ENCODE results near the gene MRPL21.
"Not testable (repeated sequence)": the region's sequence is repeated elsewhere in the genome, so short reads cannot be mapped to it uniquely, and the experiment has no call there.

The MRPL21 gene

DNA sequence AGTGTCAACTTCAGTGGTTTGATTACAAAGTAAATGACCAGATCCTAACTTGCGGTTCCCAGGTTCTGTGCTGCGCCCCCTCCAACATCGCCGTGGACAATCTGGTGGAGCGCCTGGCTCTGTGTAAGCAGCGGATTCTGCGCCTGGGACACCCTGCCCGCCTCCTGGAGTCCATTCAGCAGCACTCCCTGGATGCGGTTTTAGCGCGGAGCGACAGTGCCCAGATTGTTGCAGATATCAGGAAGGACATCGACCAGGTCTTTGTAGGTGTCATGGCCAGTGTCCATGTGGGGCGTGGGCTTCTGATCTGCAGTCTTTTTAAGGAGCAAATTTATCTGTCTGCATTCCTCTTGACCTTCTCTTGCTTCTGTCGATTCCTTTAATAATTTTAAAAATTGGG, 11.1 kb upstream of the MRPL21 start:
- no peak overlapping the region for H3K27ac ChIP-seq
- DNase-seq (ENCODE audit: low read depth, low spot score), result no peak

DNA sequence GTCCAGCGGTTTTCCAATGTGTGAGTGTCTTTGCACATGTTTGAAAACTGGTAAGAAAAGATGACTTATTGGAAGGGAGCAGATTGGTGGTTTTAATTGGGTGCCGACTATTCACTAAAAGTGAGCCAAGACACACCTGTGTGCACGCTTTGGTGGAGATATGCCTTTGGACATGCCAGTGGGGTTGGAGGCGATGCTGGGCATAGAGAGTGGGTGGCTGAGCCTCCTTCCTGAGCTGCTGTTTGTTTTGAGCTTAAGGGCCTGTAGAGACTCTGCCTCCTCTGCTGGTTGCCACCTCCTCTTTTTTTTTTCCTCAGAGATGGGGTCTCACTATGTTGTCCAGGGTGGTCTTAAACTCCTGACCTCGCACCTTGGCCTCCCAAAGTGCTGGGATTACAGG, 9.6 kb upstream of the MRPL21 start:
- H3K27ac ChIP-seq, result no peak overlapping the region
- no peak for DNase-seq (ENCODE audit: low read depth, low spot score)

DNA sequence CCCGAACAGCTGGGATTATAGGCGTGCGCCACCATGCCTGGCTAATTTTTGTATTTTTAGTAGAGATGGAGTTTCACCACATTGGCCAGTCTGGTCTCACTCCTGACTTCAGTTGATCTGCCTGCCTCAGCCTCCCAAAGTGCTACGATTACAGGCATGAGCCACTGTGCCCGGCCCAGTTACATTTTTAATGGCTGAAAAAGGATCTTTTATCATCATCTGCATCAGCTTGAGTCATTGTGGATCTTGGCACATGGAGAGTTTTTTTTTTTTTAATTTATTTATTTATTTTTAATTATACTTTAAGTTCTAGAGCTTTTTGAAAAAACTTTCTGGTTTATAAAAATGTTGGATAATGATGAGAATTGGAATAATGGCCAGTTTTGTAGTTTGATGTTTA, 8.6 kb upstream of the MRPL21 start:
- H3K27ac ChIP-seq, result no peak overlapping the region
- DNase-seq (ENCODE audit: low read depth, low spot score), result no peak

DNA sequence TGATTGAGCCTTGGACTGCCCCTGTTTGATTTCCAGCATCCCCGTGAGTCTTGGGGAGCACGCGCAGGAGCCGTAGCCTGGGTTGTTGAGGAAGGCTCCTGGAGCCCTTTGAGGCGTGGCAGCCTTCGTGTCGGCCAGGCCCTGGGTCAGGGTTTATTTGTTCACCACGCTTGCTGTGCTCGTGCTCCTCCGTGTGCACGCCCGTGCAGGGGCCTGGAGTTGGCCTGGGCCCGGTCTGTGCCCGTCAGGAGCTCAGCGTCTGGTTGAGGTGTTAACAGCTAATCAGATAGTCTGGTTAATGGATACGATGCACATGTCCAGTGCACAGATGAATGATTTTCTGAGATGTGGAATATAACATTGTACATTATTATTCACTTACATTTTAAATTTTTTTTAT, 8.1 kb upstream of the MRPL21 start:
- DNase-seq (ENCODE audit: low read depth, low spot score), result no peak
- H3K27ac ChIP-seq, result no peak overlapping the region

DNA sequence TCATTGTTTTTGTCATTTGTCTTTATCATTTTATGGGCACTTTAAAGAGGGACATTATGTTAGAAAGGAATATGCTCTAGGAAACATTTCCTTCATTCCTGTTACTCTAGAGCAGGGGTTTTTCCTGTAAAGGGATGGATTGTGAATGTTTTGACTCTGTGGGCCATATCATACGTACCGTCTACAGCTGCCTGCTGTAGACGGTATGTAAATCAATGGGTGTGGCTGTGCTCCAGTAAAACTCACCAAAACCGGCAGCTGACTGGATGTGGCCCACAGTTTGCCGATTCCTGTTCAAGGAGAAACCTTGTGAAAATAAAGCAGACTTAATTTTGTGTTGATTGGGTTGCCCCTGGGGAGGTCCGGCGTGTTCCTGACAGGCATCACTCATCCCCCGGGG, 7.3 kb upstream of the MRPL21 start:
- no peak for DNase-seq (ENCODE audit: low read depth, low spot score)
- no peak overlapping the region for H3K27ac ChIP-seq

DNA sequence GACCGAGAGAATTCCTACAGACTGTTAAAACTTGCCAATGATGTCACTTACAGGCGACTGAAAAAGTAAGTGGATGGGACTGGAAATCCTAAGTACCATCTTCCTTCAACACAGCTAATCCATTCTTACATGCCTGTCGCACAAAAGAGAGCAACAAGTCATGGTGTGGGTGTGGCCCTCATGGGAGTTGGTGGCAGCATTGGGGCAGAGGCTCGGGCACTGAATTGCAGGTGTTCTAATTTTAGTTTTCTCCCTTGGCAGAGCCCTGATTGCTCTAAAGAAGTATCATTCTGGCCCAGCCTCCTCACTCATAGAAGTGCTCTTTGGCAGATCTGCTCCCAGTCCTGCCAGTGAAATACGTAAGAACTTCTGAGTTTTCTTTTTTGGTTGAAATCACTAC, 4.6 kb upstream of the MRPL21 start:
- no peak overlapping the region for H3K27ac ChIP-seq
- DNase-seq (ENCODE audit: low read depth, low spot score), result no peak

DNA sequence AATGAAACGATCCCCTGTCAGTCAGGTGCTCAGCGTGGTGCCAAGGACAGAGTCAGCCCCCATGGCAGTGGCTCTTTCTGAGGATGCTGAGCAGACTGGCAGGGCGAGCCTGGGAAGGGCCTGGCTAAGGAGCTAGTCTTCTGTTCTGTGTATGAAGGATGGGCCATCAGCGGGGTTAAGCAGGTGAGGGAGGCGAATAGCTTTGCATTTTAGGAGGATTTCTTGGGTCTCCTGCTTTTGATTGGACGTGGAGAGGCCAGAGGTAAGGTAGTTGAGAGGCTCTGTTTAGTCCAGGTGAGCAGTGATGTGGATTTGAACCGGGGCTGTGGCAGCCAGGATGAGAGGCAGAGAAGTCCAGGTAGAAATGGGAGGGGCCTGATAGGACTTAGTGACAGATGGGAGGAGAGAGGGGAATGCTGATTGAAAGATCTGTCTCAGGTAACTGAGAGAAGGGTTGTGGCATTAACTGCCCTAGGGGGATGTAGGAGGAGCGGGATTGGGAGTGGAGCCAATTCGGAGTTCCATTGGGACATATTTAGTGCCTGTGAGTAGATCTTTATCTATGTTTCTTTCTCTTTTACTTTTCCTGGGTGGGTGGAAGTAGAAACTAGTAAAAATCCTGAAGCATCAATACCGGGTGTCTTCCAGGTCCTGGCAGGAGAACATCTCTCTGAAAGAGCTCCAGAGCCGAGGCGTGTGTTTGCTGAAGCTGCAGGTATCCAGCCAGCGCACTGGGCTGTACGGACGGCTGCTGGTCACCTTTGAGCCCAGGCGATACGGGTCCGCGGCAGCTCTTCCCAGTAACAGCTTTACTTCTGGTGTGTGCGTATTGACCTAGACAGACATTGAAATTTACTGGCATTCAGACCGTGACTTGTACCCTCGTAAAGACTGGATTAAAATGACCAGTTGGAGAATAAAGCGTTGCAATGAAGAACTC, 2.1 kb upstream of the MRPL21 start:
- no peak for DNase-seq (ENCODE audit: low read depth, low spot score)
- no peak overlapping the region for H3K27ac ChIP-seq

DNA sequence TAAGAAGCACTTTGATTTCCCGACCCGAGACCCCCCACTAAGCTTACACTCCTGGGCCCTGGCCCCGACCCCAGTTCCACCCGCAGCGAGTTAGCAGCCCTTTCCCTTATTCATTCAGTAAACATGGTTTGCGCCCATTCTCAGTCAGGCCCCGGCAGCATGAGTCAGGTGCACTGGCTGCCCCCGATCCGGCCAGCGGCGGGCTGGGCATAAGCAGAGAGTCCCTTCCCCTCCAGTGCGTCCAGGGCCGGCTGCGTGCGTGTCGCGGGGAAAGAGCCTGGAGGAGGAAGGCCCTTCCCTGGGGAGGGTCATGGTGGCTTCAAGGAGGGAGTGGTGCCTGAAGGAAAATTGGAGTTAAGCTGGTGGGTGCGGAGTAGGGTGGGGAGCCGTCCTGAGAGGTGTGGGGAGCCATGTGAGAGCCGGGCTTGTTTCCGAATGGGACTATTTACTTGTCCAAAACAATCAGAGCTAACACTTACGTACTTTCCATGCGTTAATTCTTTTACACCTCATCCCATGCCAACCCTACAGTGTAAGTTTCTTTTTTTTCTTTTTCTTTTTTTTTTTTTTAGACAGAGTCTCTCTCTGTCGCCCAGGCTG, 716 bp upstream of the MRPL21 start:
- peak overlapping the region; percentile 65 for H3K27ac ChIP-seq
- DNase-seq (ENCODE audit: low read depth, low spot score), result no peak

DNA sequence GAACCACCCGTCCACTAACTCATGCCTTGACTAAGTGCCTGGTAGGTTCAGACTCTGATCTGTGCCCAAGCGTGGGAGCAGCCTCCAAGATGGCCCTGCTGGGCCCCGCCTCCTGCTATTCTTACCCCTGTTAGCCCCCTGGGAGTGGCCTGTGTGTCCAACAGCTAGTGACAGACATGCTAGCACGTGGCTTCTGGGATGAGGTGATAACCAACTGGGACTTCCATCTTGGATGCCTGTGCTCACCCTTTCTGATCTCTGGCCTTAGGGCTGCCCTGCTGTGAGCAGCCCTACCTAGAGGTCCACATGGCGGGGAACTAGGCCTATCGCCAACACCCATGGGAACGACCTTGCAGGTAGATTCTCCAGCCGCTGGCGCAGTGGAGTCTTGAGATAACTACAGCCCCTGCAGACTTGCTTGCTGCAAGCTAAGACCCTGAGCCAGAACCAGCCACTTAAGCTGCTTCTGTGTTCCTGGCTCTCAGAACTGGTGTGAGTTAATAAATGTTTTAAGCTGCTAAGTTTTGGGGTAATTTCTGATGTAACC, 2.7 kb downstream of the MRPL21 start:
- DNase-seq (ENCODE audit: low read depth, low spot score), result no peak
- no peak overlapping the region for H3K27ac ChIP-seq

DNA sequence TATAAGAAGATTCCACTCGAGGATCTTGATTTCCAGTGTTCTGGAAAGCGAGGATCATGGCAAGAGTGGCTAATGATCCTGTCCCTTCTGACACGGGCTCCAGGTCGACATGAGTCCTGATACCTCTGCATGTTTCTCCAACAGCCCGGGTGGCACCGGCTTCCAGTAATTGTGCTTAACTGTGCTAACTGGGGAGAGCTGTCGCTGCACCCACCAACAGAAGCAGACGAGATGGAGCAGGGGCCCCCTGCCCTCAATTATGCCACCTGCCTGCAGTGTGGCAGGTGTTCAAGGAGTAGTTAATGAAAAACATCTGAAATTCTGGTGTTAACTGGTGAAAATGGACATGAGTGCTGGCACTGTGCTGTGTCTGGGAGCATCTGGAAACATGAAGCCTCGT, 6.2 kb downstream of the MRPL21 start:
- no peak overlapping the region for H3K27ac ChIP-seq
- DNase-seq (ENCODE audit: low read depth, low spot score), result no peak

DNA sequence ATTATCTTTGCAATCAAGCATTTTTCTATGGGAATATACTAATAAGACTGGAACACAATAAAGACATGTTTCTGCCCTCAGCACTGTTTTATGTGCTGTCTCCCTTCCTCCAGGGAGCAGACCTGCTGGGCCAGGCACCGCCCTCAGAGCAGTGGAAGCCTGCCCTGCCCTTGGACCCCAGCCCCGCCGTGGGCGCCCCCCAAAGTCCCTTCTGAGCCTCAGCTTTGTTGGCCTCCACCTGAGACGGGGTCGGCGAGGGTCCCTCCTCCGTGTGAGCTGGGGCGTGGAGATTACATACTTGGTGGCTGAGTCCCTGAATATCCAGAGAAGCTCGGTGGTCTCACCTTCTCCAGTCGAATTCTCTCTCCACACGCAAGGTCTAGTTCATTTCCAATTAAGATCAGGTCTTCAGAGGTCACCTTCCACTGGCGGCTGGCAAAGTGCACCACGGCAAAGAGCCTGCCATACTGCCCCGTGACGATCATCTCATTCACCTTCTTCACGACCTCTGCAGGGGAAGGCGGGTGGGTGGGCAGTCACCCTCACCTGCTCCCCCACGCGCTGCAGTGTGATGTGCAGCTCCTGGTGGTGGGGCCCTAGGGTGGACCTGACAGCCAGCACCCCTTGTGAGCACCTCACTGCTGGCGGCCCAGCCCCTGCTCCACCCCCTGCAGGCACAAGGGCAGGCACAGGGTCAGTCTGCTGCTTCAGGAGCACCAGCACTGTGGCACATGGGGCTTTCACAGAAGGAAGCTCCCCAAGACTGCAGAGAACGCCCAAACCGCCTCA, 7.3 kb downstream of the MRPL21 start:
- DNase-seq (ENCODE audit: low read depth, low spot score), result no peak
- no peak overlapping the region for H3K27ac ChIP-seq

DNA sequence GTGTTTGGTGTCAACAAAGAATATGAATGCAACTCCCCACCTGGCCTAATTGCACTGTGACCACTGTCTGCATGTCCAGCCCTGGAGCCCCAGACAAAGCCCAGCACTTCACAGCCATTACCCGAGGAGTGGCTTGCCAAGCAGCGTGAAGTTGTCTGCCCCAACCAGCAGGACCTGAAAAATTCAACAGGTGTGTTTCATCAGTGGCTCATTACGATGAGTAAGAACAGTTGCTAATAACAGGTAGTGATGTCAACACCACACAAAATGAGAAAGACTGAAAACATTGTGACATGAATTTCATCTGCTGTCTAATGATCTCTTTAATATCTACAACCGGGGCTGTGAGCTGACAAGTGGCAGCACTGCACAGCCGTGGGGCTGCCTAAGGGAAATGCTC, 10.3 kb downstream of the MRPL21 start:
- DNase-seq (ENCODE audit: low read depth, low spot score), result no peak
- peak overlapping the region; percentile 47 for H3K27ac ChIP-seq

DNA sequence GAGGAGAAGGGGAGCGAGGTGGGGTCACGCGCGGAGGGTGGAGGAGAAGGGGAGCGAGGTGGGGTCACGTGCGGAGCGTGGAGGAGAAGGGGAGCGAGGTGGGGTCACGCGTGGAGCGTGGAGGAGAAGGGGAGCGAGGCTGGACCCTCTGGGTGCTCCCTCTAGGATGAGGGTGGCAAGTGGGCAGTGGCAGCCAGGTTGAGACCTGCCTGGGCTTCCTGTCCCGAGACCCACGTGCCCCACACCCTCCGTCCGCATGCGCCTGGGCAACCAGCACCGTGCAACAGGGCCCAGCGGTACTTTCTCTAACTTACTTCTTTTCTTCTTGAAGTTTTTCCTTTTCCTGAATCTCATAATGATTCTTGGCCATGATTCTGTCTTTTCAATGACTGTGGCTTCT, 11.1 kb downstream of the MRPL21 start:
- DNase-seq (ENCODE audit: low read depth, low spot score), result no peak
- H3K27ac ChIP-seq, result peak overlapping the region; percentile 47

DNA sequence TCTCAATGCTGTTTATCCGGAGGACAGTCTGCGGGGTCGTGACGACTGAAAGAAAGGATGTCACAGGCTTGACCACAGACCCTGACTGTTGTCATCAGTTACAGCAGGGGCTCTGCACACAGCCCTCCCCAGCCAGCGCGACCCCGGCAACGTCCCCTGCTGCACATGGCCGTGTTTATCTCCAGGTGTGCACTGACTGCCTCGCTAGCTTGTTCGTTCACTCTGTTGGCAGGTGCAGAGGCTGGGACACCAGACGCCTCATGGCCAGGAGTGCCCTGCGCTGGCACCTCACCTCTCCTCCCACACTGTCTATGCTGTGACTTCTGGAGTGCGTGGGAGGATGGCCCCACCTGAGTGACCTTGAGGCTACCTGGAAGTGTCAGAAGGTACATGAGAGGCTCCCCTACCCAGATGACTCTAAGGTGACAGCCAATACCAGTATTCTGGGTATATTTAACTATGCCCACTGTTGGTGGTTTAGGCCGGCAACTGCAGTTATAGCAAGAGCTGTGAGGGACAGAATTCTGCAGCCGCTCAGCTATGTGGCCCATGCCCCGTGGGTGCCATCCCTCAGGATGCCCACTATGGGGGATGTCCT, 12.2 kb downstream of the MRPL21 start:
- no peak for DNase-seq (ENCODE audit: low read depth, low spot score)
- no peak overlapping the region for H3K27ac ChIP-seq

DNA sequence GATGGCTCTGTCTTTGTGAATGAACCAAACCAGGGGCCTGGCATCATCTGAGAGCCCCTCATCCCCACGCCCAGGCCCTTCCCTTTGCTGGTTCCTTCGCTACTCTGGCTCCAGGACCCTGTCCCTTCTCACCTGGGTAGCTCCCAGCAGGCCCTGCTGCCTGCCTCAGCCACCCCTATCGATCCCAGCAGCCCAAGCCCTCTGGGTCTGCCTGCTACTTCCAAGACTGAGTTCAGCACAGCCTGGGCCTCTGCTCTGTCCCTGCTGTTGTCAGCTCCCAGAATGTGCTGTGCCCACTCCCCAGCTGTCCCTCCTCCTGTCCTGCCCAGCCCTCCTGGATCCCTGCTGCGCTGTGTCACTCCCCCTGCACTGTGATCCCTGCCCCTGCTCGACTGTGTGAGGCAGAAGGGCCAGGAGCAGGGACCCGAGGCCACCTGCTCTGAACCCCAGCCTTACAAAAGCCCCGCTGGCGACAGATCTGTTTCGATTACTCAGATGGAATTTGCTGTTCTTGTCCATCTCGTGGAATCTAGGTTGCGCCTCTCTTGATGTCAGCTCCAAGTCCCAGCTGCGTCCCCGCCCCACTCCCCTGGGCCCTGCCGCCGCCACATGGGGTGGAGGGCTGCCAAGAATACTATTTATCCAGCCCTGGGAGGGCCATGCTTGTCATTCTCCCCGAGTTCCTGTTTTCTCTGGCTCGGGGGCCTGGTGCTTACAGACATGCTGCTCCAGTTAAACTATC, 13.0 kb downstream of the MRPL21 start:
- DNase-seq (ENCODE audit: low read depth, low spot score), result no peak
- no peak overlapping the region for H3K27ac ChIP-seq

DNA sequence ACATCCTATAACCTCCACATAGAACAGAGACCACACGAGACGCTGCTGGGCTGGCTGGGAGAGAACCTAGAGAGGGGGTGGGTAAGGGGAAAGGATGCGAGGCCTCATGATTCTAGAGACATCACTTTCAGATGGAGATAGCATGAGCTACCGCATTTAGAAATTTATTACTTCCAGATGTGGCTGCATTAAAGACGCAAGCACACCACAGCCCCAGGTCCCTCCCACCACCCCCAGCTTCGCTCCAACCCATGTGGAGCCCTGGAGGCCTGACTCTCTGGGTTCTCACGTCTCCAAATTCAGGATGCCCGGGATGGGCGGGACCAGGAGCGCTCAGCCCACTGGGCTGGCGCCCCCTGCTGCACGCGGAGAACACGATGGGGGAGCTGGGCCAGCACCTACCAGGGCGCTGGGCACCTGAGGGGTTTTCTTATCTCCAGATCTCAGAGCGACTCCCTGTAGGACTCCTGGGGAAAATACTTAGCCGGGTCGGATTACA, 13.6 kb downstream of the MRPL21 start:
- DNase-seq (ENCODE audit: low read depth, low spot score), result no peak

DNA sequence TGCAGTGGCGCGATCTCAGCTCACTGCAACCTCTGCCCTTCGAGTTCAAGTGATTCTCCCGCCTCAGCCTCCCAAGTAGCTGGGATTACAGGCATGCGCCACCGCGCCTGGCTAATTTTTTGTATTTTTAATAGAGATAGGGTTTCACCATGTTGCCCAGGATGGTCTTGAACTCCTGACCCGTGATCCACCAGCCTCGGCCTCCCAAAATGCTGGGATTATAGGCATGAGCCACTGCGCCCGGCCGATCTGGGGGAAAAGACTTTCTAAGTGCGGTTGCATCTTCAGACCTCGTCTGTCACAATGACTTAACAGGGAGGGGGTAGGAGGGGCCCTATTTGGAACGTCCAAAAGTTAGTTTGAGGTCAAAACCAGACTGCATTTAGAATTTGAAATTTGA, 18.8 kb downstream of the MRPL21 start:
- DNase-seq (ENCODE audit: low read depth, low spot score); H3K27ac ChIP-seq: not testable (repeated sequence)

More for the DNA sequence above, 13.6 kb downstream of the MRPL21 start:
- H3K27ac ChIP-seq, result no peak overlapping the region

DNA sequence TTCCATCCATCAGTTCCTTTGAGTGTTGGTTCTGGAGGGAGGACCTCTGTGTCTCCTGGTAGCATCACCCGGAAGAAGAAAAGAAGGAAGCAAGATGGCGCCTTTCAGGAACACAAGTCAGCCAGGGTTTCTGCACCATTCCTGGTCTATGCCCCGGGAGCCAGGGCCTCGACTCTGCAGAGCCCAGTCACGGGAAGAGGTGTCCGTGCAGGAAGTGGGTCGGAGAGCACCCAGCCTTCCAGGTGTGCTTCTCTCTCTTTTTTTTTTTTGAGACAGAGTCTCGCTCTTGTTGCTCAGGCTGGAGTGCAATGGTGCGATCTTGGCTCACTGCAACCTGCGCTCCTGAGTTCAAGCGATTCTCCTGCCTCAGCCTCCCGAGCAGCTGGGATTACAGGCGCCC, 21.2 kb downstream of the MRPL21 start:
- no peak for DNase-seq (ENCODE audit: low read depth, low spot score)
- H3K27ac ChIP-seq, result no peak overlapping the region

DNA sequence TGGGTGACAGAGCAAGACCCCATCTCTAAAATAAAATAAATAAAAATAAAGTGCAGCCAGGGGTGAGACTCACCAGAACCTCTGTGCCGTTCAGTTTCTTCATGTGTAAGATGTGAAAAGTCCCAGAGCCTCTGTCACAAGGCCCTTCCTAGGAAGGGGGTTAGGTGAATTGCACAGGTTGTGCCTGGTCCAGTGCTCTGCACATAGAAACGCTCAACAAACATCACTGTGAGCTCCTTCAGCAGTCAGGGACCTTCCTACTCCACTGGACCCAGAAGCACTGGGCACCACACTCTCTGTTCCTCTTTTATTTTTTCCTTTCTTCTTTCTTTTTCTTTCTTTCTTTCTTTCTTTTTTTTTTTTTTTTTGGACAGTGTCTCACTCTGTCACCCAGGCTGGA, 22.3 kb downstream of the MRPL21 start:
- no peak for DNase-seq (ENCODE audit: low read depth, low spot score)
- H3K27ac ChIP-seq, result no peak overlapping the region

DNA sequence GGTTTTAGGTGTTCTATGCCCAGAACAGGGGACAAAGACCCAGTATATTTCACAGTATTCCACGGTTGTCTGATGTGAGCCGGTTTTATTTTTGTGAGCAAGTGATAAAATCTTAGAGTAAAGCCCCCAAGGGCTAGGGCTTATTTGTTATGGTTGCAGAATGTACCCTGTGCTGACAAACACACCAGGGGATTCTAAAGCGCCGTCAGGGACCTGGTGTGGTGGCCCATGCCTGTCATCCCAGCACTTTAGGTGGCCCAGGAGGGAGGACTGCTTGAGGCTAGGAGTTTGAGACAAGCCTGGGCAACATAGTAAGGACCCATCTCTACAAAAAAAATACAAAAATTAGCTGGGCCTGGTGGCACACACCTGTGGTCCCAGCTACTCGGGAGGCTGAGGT, 22.8 kb downstream of the MRPL21 start:
- DNase-seq (ENCODE audit: low read depth, low spot score), result no peak

More for the DNA sequence above, 22.8 kb downstream of the MRPL21 start:
- H3K27ac ChIP-seq, result no peak overlapping the region
